Measurements from ENCODE around the gene RASEF. TPM values are rescaled to one million over a fixed set of nuclear protein-coding genes. Genes with fewer than 3 reads are reported as not detected.
"Not testable (repeated sequence)": the region's sequence is repeated elsewhere in the genome, so short reads cannot be mapped to it uniquely, and the experiment has no call there.

Gene RASEF
- total RNA-seq, 1 donor from 2014 or later = 10.9 TPM

GRCh38 chr9:83106263-83106662, 43.3 kb upstream of the RASEF start:
- ATAC-seq = no peak
- H3K9me3 ChIP-seq = no peaks in the 10 kb centered on the region
- TF ChIP-seq CTCF (IDR thresholded peaks at IDR 0.05) = no peak
- H3K4me3 ChIP-seq = no peak overlapping the region
- H3K36me3 ChIP-seq = no peaks in the 10 kb centered on the region
- intact Hi-C loops (cut with DNase I) = no loop called here
- H3K4me1 ChIP-seq = no peaks in the 10 kb centered on the region
- no peaks in the 10 kb centered on the region for H3K27me3 ChIP-seq
- no peak overlapping the region for H3K27ac ChIP-seq
- no peak for DNase-seq

GRCh38 chr9:83097633-83098032, 34.7 kb upstream of the RASEF start:
- intact Hi-C loops (cut with DNase I) = no loop called here
- no peak for ATAC-seq

GRCh38 chr9:83093311-83093710, 30.4 kb upstream of the RASEF start:
- H3K4me1 ChIP-seq; DNase-seq; H3K36me3 ChIP-seq; H3K4me3 ChIP-seq; H3K9me3 ChIP-seq; ATAC-seq; intact Hi-C loops (cut with DNase I); H3K27me3 ChIP-seq; H3K27ac ChIP-seq: not testable (repeated sequence)

More at GRCh38 chr9:83097633-83098032, 34.7 kb upstream of the RASEF start:
- Histone ChIP-seq H3K9me3 (no peaks in the 10 kb centered on the region), H3K4me3 (no peak overlapping the region), H3K27me3 (no peaks in the 10 kb centered on the region), H3K4me1 (no peaks in the 10 kb centered on the region), H3K27ac (no peak overlapping the region), H3K36me3 (no peaks in the 10 kb centered on the region)
- no peak for TF ChIP-seq CTCF (IDR thresholded peaks at IDR 0.05)
- DNase-seq = no peak

- Histone ChIP-seq H3K4me1 (no peaks in the 10 kb centered on the region), H3K27me3 (no peaks in the 10 kb centered on the region), H3K4me3 (no peak overlapping the region), H3K27ac (no peak overlapping the region), H3K9me3 (no peaks in the 10 kb centered on the region), H3K36me3 (no peaks in the 10 kb centered on the region)
- no peak for ATAC-seq
- intact Hi-C loops (cut with DNase I) = no loop called here
- DNase-seq = no peak
- TF ChIP-seq CTCF (IDR thresholded peaks at IDR 0.05) = no peak
These were observed 18.9 kb upstream of the RASEF start for GRCh38 chr9:83081846-83082245.

GRCh38 chr9:83081010-83081409, 18.1 kb upstream of the RASEF start:
- H3K27me3 ChIP-seq = no peaks in the 10 kb centered on the region
- ATAC-seq (no peak), DNase-seq (no peak)
- H3K4me1 ChIP-seq = no peaks in the 10 kb centered on the region
- TF ChIP-seq CTCF (IDR thresholded peaks at IDR 0.05) = no peak
- H3K27ac ChIP-seq = no peak overlapping the region
- no peak overlapping the region for H3K4me3 ChIP-seq
- intact Hi-C loops (cut with DNase I) = no loop called here
- no peaks in the 10 kb centered on the region for H3K9me3 ChIP-seq
- H3K36me3 ChIP-seq = no peaks in the 10 kb centered on the region

GRCh38 chr9:83075932-83076331, 13.0 kb upstream of the RASEF start:
- H3K4me3 ChIP-seq; ATAC-seq; intact Hi-C loops (cut with DNase I); H3K27ac ChIP-seq; H3K27me3 ChIP-seq; H3K9me3 ChIP-seq; H3K4me1 ChIP-seq; DNase-seq; H3K36me3 ChIP-seq: not testable (repeated sequence)

GRCh38 chr9:83072498-83072897, 9.6 kb upstream of the RASEF start:
- H3K27me3 ChIP-seq; ATAC-seq; H3K9me3 ChIP-seq; intact Hi-C loops (cut with DNase I); H3K4me3 ChIP-seq; H3K36me3 ChIP-seq; H3K4me1 ChIP-seq; DNase-seq; H3K27ac ChIP-seq: not testable (repeated sequence)
